Adipocyte (in vitro differentiated cells): Measurements from ENCODE around the gene TRIM38.

Experiments used
- DNase-seq: peaks from one replicate; pipeline ENCODE4 v3.0.0-alpha.2; 2015; ENCODE audit warnings: low read depth
- H3K27me3 ChIP-seq: replicated peaks from 2 replicates; pipeline ENCODE4 v1.7.0; 2013; ENCODE audit warnings: mild to moderate bottlenecking, low read length, moderate library complexity; ENCODE audit not compliant: control insufficient read depth, insufficient read depth
- H3K36me3 ChIP-seq: 2 replicates; pipeline ENCODE4 v1.7.0; 2013; ENCODE audit warnings: low read length, mild to moderate bottlenecking, moderate library complexity; ENCODE audit not compliant: control insufficient read depth, insufficient read depth, severe bottlenecking
- H3K4me1 ChIP-seq: 2 replicates; pipeline ENCODE4 v1.7.0; 2013; ENCODE audit warnings: mild to moderate bottlenecking, low read length, moderate library complexity; ENCODE audit not compliant: control insufficient read depth, insufficient read depth
- H3K4me3 ChIP-seq: 2 replicates; pipeline ENCODE4 v1.7.0; 2013; ENCODE audit warnings: mild to moderate bottlenecking, low read length, moderate library complexity
- H3K9ac ChIP-seq: 2 replicates; pipeline ENCODE4 v1.7.0; 2013; ENCODE audit warnings: mild to moderate bottlenecking, low read length, moderate library complexity
- H3K9me3 ChIP-seq: 2 replicates; pipeline ENCODE4 v1.7.0; 2013; ENCODE audit warnings: mild to moderate bottlenecking, low read length, moderate library complexity; ENCODE audit not compliant: control insufficient read depth

Gene TRIM38

GRCh38 chr6:26030716-26031115, 68.1 kb downstream of the TRIM38 start:
- no peaks in the 10 kb centered on the region for H3K27me3 ChIP-seq
- H3K4me3 ChIP-seq, result no peak overlapping the region
- H3K9ac ChIP-seq, result no peak overlapping the region
- DNase-seq, result no peak
- peaks cover 28% of the 10 kb centered on the region for H3K4me1 ChIP-seq
- H3K36me3 ChIP-seq, result no peaks in the 10 kb centered on the region
- H3K9me3 ChIP-seq, result no peaks in the 10 kb centered on the region

- Histone ChIP-seq H3K27me3 (no peaks in the 10 kb centered on the region), H3K36me3 (no peaks in the 10 kb centered on the region), H3K4me1 (peaks cover 23% of the 10 kb centered on the region), H3K4me3 (peak overlapping the region; percentile 84), H3K9ac (peak overlapping the region; percentile 62), H3K9me3 (no peaks in the 10 kb centered on the region)
- DNase-seq, result no peak
Measured at GRCh38 chr6:26031151-26031594, 68.6 kb downstream of the TRIM38 start.

GRCh38 chr6:26031595-26032339, 69.2 kb downstream of the TRIM38 start:
- H3K36me3 ChIP-seq, result no peaks in the 10 kb centered on the region
- DNase-seq, result peak; percentile 97
- peaks cover 19% of the 10 kb centered on the region for H3K4me1 ChIP-seq
- H3K9me3 ChIP-seq, result no peaks in the 10 kb centered on the region
- peak overlapping the region; percentile 84 for H3K4me3 ChIP-seq
- H3K27me3 ChIP-seq, result no peaks in the 10 kb centered on the region
- H3K9ac ChIP-seq, result peak overlapping the region; percentile 83

DNA sequence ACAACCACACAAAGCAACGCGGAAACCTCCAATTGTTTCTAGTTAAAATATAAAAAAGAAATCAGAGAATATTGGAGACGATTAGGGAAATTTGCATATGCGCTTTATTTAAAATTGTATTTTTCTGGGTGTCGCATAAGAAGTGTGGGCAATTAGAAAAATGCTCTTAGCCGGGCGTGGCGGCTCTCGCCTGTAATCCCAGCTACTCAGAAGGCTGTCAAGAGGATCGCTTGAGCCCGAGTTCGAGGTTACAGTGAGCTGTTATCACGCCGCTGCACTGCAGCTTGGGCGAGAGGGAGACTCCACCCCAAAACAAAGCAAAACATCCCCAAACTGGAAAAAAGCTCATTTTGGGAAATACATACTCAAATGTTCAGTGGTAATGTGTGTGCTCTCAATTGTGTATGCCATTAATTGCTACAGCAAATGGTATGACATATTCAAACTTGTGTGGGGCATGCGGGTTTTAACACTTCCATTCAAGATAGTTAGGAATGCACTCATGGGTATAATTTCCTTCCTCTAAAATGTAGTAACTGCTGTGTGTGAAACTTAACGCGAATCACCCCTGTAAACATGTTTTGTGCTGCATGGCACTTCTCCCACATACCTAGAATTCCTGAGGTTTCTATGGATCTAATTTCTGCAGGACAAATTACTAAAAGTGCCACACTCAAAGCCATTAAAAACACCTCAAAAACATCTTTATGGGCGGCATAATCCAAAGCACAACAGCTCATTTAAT, 69.9 kb downstream of the TRIM38 start:
- H3K36me3 ChIP-seq, result no peaks in the 10 kb centered on the region
- H3K9ac ChIP-seq, result peak overlapping the region; percentile 83
- peak overlapping the region; percentile 84 for H3K4me3 ChIP-seq
- H3K4me1 ChIP-seq, result peaks cover 21% of the 10 kb centered on the region
- no peaks in the 10 kb centered on the region for H3K9me3 ChIP-seq
- no peaks in the 10 kb centered on the region for H3K27me3 ChIP-seq
- no peak for DNase-seq

- H3K36me3 ChIP-seq, result no peaks in the 10 kb centered on the region
- H3K27me3 ChIP-seq, result no peaks in the 10 kb centered on the region
- H3K9ac ChIP-seq, result peak overlapping the region; percentile 83
- peak overlapping the region; percentile 84 for H3K4me3 ChIP-seq
- peak; percentile 96 for DNase-seq
- H3K4me1 ChIP-seq, result peaks cover 21% of the 10 kb centered on the region
- no peaks in the 10 kb centered on the region for H3K9me3 ChIP-seq
Measured at GRCh38 chr6:26033085-26033940, 70.7 kb downstream of the TRIM38 start.

DNA sequence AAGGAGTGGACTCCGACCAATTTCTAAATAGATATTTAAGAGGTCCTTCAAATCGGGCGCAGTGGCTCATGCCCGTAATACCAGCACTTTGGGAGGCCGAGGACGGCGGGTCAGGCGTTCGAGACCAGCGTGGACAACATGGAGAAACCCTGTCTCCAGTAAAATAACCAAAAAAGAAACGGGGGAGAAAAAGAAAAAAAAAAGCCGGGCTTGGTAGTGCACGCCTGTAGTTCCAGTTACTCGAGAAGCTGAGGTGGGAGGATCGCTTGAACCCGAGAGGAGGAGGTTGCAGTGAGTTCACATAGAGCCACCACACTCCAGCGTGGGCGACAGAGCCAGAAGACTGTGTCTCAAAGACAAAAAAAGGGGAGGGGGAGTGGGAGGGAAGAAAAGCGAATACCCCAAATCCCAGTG, 71.3 kb downstream of the TRIM38 start:
- Histone ChIP-seq H3K9ac (peak overlapping the region; percentile 76), H3K36me3 (no peaks in the 10 kb centered on the region), H3K4me1 (peaks cover 21% of the 10 kb centered on the region), H3K9me3 (no peaks in the 10 kb centered on the region), H3K4me3 (peak overlapping the region; percentile 84), H3K27me3 (no peaks in the 10 kb centered on the region)
- no peak for DNase-seq

GRCh38 chr6:26034905-26035304, 72.3 kb downstream of the TRIM38 start:
- H3K9ac ChIP-seq, result no peak overlapping the region
- DNase-seq, result no peak
- H3K36me3 ChIP-seq, result no peaks in the 10 kb centered on the region
- H3K4me3 ChIP-seq, result no peak overlapping the region
- peaks cover 21% of the 10 kb centered on the region for H3K4me1 ChIP-seq
- H3K27me3 ChIP-seq, result no peaks in the 10 kb centered on the region
- H3K9me3 ChIP-seq, result no peaks in the 10 kb centered on the region
